Left renal cortex interstitium (tissue), 4 donors: ENCODE results near the gene CATSPERZ. TPM values are rescaled to one million over a fixed set of nuclear protein-coding genes. Genes with fewer than 3 reads are reported as not detected.
A peak's percentile ranks its signal among the peaks of the same experiment; 100 is the strongest.

Source experiments
- DNase-seq, 4 donors: peaks; one replicate each; pipeline ENCODE4 v3.0.0-alpha.2; 2013; ENCODE audit warnings: low read depth in 4 of 4, low spot score in 2 of 4, missing footprints in 1 of 4
- polyA plus RNA-seq, 4 donors: library from polyadenylated mRNA; unstranded; fragments of 120-200 nt; gene quantifications; one replicate each; pipeline ENCODE4 v1.2.1, GENCODE V29; 2013; ENCODE audit not compliant: insufficient read length in 4 of 4

The CATSPERZ gene
- polyA plus RNA-seq, 4 donors, result 0.19 TPM; not detected in 3

DNA sequence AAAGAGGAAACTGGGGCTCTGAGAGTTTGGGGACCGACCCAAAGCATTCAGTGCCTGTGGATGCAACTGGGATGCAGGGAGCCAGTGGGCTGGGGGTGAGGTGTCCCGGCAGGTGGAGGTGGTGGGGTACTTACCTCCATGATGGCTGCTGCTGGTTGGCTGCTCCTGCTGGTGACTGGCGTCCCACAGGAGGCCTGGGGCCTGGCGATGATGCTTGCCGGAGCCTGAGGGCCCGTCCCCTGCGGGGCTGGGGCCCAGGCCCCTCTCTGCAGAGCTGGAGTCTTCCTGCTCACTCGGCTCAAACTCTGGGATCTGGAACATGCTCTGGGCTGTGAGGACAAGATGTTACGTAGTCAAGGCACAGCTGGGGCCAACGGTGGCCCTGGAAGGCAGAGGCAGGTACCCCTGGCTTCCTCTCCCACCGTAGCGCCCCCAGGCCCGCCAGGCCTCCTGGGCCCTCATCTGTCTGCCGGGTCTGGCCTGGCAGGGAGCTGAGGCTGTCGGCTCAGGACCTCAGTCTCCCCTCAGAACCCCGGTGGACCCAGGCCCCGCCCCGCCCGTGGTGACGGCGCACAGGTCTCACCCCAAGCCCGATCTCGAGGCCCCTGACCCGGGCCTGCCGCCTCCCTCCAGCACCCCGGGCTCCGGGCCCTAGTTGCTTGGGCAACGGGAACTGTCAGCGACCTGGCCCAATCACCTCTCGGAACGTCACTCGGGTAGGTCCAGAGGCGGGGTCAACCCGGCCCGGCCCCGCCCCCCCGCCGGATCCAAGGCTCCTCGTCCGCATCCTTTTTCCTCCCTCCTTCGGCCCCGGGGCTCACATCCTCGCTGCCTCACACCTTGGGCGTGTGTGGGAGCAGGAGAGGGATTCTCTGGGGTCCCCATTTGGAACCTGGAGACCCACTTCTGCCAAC is 15.9 kb upstream of the CATSPERZ start, which contains the start of gene BAD:
TSS of gene BAD (minus strand) at position 618 of the 914 bp plus-strand sequence. CDS start at position 321, 297 bp downstream.
- DNase-seq, result peak in 2 of 4 donors; percentile 84 to 91

DNA sequence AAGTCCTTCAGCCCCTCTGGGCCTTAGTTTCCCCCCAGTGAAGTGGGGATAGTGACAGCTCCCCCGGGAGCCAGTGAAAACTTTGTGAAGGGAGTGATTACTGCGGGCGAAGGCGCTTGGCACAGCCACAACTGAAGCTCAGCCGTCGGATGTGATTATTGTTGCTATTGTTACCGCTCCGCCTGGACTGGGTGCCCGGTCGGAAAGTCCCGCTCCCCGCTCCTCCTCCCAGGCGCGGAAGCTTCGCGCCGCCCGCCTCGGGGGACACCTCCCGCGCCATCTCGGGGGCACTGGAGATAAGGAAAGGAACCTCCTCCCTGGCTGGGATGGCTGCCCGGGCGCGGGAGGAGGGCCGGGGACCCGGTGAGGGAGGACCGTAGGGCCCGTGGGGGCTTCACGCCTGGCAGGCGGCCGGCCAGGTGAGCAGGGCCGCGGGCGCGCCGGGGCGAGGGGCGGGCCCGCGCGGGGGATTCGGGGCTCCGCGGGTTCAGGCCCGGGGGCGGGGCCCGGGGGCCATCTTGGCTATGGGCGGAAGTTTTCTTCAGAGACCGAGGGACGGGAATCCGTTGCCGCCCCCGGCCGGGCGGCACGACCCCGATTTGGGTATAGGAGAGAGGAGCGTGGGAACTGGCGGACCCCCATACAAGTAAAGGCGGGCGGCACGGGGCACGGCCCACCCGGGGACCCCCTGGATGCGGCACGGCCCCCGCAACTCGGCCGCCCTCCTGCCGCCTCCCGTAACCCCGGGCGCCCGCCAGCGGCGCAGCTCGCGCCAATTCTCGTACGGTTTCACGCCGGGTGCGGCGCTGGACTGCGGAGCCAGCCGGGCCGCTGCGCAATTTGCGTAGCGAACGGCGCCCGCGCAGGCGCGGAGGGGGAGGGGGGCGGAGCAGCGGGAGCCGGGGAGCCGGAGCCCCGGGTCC is 14.9 kb upstream of the CATSPERZ start, which contains the start of gene GPR137:
TSS of gene GPR137 (plus strand) at position 887 of the 923 bp plus-strand sequence. CDS start 677 bp downstream, outside the sequence.
- peak in 2 of 4 donors; percentile 73 to 79 for DNase-seq

DNA sequence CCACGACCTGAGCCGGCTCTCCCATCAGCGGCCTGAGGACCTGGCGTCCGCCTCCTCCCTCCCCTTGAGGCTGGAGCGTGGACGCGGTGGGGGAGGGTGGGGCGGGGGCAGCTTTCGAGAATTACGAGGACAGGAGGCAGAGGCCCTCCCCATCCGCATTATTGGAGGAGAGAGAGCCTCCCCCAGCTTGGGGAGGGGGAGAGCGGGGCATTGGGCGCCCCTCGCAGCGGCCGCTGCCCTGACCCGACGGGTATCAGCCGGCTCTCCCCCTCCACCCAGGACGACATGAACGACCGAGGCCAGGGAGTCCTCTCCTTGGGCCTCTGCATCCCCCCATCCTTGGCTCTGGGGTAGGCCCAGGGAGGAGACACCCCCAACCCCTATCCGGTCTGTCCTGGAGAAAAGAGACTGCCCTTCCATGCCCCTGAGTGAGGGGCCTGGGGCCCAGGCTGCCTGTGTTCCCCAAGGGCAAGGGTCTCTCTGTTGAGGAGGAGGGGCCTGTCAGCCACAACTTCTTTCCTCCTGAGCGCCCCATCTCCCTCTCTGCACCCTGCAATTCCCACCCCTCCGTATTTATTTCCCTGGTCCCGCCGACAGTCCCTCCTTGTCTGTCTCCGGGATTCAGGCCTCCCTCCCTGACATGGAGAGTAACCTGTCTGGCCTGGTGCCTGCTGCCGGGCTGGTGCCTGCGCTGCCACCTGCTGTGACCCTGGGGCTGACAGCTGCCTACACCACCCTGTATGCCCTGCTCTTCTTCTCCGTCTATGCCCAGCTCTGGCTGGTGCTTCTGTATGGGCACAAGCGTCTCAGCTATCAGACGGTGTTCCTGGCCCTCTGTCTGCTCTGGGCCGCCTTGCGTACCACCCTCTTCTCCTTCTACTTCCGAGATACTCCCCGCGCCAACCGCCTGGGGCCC is 14.0 kb upstream of the CATSPERZ start:
- no peak for DNase-seq

DNA sequence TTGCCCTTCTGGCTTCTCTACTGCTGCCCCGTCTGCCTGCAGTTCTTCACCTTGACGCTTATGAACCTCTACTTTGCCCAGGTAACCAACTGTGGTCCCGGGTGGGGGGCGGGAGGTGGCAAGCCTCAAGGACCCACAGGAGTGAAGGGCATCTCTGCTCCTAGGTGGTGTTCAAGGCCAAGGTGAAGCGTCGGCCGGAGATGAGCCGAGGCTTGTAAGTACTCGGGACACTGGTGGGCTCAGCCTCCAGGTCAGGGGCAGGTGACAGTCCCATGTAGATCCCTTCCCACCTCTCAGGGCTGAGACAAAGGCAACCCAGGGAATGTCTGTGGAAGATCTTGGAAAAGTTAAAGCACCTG is 13.4 kb upstream of the CATSPERZ start:
- no peak for DNase-seq

DNA sequence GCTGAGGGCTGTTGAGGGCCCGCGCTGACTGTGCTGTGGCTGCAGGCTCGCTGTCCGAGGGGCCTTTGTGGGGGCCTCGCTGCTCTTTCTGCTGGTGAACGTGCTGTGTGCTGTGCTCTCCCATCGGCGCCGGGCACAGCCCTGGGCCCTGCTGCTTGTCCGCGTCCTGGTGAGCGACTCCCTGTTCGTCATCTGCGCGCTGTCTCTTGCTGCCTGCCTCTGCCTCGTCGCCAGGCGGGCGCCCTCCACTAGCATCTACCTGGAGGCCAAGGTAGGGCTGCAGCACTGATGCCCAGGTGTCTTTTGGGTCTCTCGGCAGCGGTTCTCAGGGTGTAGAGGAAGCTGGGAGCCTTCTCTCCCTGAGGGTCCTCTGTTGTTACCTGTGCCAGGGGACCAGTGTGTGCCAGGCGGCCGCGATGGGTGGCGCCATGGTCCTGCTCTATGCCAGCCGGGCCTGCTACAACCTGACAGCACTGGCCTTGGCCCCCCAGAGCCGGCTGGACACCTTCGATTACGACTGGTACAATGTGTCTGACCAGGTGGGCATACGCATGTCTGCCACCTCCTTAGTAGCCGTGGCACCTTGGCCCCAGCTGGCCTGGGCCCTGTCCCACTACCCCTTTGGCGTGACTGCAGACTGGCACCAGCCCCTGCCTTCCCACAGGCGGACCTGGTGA is 12.3 kb upstream of the CATSPERZ start:
- no peak for DNase-seq

DNA sequence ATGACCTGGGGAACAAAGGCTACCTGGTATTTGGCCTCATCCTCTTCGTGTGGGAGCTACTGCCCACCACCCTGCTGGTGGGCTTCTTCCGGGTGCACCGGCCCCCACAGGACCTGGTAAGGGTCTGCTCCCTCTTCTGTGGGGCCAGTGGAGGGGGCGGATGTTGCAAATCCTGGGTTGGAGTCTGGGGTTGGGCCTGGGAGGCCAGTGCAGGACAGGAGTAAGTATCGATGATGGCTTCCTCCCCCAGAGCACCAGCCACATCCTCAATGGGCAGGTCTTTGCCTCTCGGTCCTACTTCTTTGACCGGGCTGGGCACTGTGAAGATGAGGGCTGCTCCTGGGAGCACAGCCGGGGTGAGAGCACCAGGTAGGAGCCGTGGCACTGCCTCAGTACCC is 11.8 kb upstream of the CATSPERZ start:
- no peak for DNase-seq

DNA sequence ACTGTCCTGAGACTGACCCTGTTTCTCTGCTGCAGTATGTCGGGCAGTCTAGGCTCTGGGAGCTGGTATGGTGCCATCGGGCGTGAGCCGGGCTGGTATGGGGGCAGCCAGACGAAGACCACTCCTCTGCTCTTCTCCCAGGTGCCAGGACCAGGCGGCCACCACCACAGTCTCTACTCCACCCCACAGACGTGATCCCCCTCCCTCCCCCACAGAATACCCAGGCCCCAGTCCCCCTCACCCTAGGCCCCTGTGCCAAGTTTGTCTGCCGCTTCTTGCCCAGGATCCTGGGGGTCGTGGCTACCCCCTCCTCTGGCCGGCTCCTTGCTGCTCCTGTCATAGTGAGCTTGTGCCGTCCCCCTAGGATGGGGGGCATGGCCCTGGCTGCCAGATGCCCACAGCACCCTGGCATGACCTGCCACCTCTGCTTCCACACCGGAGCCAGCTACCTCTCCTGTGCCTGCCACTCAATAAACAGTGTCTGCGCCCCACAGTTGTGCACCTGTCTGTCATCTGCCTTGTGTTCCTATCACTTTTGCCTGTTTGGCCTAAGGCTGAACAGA is 11.1 kb upstream of the CATSPERZ start:
- no peak for DNase-seq

DNA sequence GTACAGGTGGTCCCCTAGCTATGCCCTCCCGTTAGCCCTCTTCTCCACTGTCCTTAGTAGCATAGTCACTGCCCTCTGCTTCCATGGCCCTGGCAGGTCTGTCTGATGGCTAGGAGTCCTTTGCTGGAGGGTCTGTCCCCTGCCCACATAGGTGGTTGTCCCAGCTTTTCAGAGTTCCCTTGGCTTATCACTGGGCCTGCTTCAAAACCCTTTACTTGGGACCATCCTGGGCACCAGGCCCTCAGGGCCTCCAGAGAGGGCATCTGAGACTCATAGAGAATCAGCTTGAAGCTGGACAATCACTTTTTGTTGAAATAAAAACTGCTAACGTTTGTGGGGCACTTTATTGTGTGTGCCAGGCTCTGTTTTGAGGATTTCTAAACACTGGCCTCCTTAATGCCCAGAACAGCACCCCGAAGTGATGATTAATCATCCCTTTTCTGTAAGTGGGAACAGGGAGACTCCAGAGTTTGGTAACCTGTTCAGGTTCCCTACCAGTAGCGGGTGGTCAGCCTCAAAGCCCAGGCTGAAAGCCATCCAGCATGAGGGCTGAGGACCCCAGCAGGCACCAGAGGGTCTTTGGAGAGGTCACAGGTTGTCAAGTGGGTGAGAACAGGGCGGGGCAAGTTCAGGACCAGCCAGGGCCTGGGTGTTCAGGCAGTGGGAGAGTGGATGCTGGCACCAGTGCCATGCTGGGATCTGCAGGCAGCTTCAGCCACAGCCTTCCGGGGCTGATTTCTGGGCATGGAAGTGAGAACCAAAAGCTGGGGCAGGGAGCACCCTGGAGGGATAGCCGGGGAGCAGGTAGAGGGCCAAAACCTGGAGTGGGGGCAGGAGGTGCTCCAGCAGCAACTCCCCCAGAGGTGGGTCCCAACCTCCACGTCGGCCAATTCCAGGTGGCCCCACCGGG is 9.6 kb upstream of the CATSPERZ start:
- no peak for DNase-seq

DNA sequence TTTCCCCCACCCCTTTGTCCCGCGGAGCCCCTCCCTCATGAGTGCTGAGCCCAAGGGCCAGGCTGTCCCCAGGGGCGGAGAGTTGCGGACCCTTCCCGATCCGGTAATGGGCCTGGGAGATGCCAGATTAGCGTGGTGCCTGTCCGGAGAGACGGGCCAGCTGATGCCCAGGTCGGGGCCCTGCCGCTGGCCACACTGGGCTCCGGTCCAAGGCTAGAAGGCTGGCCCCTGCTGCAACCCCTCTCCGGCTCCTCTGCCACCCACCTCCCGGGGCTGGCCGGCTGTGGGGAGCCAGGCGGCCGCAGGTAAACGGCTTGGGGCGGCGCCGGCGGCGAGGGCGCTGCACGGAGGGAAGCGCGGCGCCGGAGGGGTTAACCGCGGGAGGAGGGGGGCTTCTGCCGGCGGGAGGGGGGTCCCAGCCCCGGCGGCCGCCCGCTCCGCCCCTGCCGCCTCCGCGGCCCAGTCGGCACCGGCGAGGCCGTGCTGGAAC is 8.9 kb upstream of the CATSPERZ start, which contains the start of gene KCNK4:
TSS of gene KCNK4 (plus strand) at position 41 of the 490 bp plus-strand sequence. CDS start 1,717 bp downstream, outside the sequence.
- no peak for DNase-seq

DNA sequence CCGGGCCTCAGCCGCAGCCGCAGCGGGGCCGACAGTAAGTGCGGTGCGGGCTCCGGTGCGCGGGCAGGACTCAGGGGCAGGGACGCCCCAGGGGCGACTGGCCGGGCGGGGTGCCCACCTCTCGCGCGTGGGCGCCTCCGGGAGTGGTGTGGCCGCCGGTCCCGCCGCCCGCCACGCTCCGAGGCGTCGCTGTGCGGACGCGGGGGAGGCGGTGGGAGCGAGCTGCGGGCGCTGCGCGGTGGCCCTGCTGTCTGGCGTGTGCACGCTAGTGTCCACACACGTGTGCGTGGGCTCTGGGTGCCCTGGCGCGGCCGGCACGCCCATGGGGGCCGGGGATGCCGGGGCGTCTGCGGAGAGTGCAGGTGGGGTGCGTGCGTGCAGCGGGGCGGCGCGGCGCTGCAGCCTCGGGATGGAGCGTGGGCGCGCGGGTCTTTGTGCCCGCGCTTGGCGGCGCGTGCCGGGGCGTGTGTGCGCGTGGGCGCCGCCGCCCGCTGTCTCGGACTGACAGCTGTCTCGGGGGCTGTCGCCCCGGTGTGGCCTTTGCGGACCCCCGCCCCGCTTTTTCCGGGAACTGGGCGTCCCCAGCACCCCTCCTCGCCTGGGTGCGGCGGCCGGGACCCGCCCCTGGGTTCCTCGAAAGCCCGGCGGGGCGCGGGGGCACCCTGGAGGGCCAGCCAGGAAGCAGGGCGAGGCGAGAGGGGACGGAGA is 8.3 kb upstream of the CATSPERZ start:
- no peak for DNase-seq

DNA sequence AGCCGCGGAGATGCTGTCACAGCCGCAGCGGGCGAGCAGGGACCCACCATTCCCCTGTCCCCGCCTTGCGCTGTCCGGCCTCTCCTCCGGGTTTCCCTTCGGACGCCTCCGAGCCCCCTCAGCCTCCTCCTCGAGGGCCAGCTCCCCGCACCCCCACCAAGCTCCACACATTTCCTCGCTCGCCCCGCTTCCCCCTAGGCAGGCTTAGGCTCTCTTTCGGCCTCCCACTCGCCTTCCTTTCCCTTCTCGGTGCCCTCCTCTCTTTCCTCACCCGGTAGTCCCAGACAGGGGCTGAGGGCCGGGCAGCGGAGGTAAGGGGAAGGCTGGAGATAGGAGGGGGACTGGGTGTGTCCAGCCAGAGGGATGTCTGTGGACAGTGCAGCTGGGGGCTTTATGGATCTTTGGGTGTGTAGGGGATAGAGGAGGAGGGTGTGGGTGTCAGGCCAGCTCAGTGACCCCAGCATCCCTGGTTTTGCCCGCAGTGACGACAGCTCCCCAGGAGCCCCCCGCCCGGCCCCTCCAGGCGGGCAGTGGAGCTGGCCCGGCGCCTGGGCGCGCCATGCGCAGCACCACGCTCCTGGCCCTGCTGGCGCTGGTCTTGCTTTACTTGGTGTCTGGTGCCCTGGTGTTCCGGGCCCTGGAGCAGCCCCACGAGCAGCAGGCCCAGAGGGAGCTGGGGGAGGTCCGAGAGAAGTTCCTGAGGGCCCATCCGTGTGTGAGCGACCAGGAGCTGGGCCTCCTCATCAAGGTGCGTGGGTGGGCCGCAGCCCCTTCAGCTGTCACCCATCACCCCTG is 7.5 kb upstream of the CATSPERZ start:
- no peak for DNase-seq

DNA sequence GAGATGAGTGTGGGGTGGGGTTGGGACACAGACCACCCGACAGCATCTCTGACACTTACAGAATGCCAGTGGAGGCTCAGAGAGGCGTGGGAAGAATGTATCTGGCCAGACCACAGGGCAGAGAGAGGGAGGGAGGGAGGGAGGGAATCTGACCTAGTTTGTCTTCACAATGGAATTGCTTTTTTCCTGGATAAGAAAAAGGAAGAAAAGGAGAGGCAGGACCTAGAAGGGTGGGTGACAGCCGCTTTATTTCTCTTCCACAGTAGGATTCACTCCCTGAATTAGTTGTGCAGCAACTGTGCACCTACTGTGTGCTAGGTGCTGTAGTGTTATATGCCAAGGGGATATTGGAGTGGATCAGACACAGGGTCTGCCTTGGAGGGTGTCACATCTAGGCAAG is 5.4 kb upstream of the CATSPERZ start:
- no peak for DNase-seq

DNA sequence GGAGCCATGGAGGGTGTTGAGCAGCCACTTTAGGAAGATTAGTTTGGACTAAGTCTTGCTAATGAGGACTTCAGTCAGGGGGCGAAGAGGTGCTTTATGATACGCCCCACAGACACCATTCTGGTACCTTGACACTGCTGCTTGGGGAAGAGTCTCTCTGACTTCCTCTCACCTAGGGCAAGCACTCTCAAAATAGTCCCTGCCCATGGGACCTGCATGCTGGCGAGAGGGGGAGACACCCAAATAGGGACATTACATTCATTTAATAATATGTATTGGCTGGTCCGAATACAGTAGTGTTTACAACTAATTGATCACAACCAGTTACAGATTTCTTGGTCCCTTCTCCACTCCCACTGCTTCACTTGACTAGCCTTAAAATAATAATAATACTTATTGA is 4.4 kb upstream of the CATSPERZ start:
- no peak for DNase-seq

DNA sequence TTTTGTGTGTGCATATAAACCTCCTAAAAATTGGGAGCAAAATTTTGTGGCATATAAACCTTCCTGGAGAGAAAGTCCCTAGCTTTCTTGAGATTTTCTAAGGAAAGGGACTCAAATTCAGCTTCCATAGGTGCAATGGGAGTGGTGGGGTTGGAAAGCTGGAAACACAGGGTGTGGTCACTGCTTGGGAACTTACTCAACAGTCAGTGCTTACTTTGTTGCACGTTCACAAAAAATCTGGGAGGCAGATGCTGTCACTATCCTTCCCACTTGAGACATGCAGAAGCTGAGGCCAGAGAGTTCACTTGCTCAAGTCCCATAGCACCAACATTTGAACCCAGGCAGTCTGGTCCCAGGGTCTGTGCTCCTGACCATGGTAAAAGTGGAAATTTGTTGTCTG is 3.9 kb upstream of the CATSPERZ start:
- DNase-seq, result no peak

DNA sequence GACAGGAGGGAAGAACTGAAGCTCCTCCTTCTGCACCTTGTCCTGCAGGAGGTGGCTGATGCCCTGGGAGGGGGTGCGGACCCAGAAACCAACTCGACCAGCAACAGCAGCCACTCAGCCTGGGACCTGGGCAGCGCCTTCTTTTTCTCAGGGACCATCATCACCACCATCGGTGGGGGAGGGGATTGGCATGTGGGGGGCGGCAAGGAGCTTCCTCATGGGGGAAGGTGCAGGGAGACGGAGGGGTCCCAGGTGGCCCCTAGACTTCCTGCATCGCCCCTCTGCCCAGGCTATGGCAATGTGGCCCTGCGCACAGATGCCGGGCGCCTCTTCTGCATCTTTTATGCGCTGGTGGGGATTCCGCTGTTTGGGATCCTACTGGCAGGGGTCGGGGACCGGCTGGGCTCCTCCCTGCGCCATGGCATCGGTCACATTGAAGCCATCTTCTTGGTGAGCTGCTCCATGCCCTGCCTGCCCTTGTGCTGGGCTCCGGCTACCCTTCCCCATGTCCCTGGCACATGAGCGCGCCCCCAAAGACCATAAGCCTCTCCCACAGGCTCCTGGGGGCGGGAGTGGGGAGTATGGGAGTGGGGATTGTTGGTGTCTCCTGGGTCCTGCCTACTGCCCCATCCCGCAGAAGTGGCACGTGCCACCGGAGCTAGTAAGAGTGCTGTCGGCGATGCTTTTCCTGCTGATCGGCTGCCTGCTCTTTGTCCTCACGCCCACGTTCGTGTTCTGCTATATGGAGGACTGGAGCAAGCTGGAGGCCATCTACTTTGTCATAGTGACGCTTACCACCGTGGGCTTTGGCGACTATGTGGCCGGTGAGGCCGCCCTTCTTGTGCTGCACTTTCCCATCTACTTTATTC is 3.1 kb upstream of the CATSPERZ start:
- DNase-seq, result no peak
